HepG2 (cell line): ENCODE data around the gene JAK1. TPM values are rescaled to one million over a fixed set of nuclear protein-coding genes. Genes with fewer than 3 reads are reported as not detected.

ENCODE experiments used
- ISX ChIP-seq: sonication (generic); formaldehyde crosslinking; conservative IDR thresholded peaks from 2 replicates; pipeline ENCODE4 v1.5.0; 2020; ENCODE audit warnings: missing genetic modification reagents
- ZBTB7A ChIP-seq: sonication (generic); formaldehyde crosslinking; IDR thresholded peaks from 2 replicates; pipeline ENCODE4 v1.8.0; 2022; ENCODE audit warnings: mild to moderate bottlenecking, missing genetic modification reagents
- ZFAT ChIP-seq: sonication (generic); formaldehyde crosslinking; conservative IDR thresholded peaks from 2 replicates; pipeline ENCODE4 v1.8.1; 2023; ENCODE audit warnings: missing genetic modification reagents, inconsistent platforms
- ZNF34 ChIP-seq: sonication (generic); formaldehyde crosslinking; IDR thresholded peaks from 2 replicates; pipeline ENCODE4 v1.4.0; 2020; ENCODE audit warnings: mild to moderate bottlenecking, missing genetic modification reagents, borderline replicate concordance
- ZNF724P ChIP-seq: sonication (generic); formaldehyde crosslinking; IDR thresholded peaks from 2 replicates; pipeline ENCODE4 v1.8.0; 2022; ENCODE audit warnings: missing genetic modification reagents, borderline replicate concordance
- ZSCAN12 ChIP-seq: sonication (generic); formaldehyde crosslinking; IDR thresholded peaks from 2 replicates; pipeline ENCODE4 v1.9.0; 2021; ENCODE audit warnings: mild to moderate bottlenecking, missing genetic modification reagents
- polyA plus RNA-seq, 8 experiments: library from polyadenylated mRNA; depleted of rRNA in 3 of 8; stranded (reverse) in 7 of 8; unstranded in 1 of 8; fragments of >200 nt; fragmentation: Illumina TruSeq in 4 of 8; extraction: Trizol in 4 of 8; gene quantifications; 2 replicates each; pipeline versions ENCODE4 v1.2.1 to v1.2.3, GENCODE V29; 2011 to 2016; ENCODE audit warnings: low read depth in 4 of 8, missing spikeins in 1 of 8, mixed read lengths in 1 of 8; ENCODE audit not compliant: insufficient read depth in 1 of 8
- total RNA-seq, 5 experiments: library from RNA; depleted of rRNA; stranded (reverse); fragments of >200 nt; fragmentation: Illumina TruSeq; extraction: Trizol; gene quantifications; 2 replicates each; pipeline ENCODE4 v1.2.3, GENCODE V29; 2016; ENCODE audit warnings: low read depth in 1 of 5
- TF ChIP-seq, protein P1 (sequence below): sonication (generic); formaldehyde crosslinking; IDR thresholded peaks from one replicate; pipeline ENCODE4 v1.5.1; 2020; ENCODE audit warnings: mild to moderate bottlenecking, missing genetic modification reagents; ENCODE audit errors: not compliant biosample characterization
- TF ChIP-seq, protein P2 (sequence below), 2 experiments: fragments of 450-650 bp in 1 of 2; sonication (generic) in 1 of 2; formaldehyde crosslinking in 1 of 2; IDR thresholded peaks; 2 replicates each; pipeline versions ENCODE4 v1.6.1 to v1.8.0; 2016 to 2022; ENCODE audit warnings: antibody characterized with exemption in 1 of 2, mild to moderate bottlenecking in 1 of 2, missing genetic modification reagents in 1 of 2
- TF ChIP-seq, protein P3 (sequence below): sonication (generic); IDR thresholded peaks from 2 replicates; pipeline ENCODE4 v1.6.1; 2016; ENCODE audit warnings: low read depth, borderline replicate concordance

The JAK1 gene
- total and polyA plus RNA-seq, 2 of the 13 experiments (the other 11 are each of a cell fraction or from before 2014, with no cell fraction given): 23.9 to 42.4 TPM

DNA sequence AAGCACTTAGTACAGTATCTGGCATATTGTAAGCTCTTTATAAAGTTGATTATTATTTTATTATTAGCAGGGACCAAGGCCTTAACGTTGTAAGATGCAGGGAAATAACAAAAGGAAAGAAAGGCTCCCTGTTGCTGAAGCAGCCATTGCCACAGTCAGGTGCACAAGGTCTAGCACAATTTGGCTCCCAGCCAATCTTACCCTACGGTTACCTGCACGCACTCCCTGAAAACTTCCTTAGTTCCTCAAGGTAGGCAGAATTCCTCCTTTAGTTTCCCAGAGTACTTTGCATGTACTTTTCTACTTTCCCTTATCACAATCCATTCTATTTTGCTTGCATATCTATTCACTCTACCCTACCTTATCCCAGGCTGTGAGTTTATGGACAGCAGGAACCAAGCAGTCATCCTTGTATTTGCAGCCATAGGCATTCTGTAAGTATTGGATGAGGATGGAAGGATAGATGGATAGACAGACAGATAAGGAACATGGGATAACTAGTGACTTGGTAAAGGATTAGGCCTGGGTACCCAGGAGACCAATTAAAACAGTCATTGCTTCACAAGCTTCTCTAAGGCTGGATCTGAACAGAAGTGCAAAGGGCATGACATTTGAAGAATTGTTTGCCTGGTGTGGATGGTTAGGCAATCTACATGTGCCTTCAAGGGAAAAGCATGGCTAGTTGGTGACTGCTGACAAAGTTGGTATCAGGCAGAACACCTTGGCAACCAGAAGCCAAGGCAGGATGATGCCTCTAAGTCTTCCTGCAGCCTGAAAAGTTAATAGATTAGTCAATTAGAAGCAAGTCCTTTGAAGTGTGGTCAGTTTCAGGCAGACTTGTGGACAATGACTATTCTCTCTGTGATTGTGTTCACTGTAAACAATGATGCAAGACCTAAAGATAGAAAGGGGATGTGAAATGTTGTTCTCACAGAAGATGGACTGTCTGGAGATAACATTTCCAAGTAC, 20.8 kb upstream of the JAK1 start (continued):
- TF ChIP-seq, protein P1, sequence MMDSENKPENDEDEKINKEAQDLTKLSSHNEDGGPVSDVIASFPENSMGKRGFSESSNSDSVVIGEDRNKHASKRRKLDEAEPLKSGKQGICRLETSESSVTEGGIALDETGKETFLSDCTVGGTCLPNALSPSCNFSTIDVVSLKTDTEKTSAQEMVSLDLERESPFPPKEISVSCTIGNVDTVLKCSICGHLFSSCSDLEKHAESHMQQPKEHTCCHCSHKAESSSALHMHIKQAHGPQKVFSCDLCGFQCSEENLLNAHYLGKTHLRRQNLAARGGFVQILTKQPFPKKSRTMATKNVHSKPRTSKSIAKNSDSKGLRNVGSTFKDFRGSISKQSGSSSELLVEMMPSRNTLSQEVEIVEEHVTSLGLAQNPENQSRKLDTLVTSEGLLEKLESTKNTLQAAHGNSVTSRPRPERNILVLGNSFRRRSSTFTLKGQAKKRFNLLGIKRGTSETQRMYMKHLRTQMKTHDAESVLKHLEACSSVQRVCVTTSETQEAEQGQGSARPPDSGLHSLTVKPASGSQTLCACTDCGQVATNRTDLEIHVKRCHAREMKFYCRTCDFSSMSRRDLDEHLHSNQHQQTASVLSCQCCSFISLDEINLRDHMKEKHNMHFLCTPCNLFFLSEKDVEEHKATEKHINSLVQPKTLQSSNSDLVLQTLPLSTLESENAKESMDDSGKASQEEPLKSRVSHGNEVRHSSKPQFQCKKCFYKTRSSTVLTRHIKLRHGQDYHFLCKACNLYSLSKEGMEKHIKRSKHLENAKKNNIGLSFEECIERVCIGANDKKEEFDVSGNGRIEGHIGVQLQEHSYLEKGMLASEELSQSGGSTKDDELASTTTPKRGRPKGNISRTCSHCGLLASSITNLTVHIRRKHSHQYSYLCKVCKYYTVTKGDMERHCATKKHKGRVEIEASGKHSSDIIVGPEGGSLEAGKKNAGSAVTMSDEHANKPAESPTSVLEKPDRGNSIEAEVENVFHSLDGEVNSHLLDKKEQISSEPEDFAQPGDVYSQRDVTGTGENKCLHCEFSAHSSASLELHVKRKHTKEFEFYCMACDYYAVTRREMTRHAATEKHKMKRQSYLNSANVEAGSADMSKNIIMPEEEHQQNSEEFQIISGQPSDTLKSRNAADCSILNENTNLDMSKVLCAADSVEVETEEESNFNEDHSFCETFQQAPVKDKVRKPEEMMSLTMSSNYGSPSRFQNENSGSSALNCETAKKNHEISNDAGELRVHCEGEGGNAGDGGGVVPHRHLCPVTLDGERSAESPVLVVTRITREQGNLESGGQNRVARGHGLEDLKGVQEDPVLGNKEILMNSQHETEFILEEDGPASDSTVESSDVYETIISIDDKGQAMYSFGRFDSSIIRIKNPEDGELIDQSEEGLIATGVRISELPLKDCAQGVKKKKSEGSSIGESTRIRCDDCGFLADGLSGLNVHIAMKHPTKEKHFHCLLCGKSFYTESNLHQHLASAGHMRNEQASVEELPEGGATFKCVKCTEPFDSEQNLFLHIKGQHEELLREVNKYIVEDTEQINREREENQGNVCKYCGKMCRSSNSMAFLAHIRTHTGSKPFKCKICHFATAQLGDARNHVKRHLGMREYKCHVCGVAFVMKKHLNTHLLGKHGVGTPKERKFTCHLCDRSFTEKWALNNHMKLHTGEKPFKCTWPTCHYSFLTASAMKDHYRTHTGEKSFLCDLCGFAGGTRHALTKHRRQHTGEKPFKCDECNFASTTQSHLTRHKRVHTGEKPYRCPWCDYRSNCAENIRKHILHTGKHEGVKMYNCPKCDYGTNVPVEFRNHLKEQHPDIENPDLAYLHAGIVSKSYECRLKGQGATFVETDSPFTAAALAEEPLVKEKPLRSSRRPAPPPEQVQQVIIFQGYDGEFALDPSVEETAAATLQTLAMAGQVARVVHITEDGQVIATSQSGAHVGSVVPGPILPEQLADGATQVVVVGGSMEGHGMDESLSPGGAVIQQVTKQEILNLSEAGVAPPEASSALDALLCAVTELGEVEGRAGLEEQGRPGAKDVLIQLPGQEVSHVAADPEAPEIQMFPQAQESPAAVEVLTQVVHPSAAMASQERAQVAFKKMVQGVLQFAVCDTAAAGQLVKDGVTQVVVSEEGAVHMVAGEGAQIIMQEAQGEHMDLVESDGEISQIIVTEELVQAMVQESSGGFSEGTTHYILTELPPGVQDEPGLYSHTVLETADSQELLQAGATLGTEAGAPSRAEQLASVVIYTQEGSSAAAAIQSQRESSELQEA (CRISPR knock-in tag): no peak
- TF ChIP-seq ZNF724P (CRISPR knock-in tag): no peak
- no peak for TF ChIP-seq ZNF34 (CRISPR knock-in tag)
- no peak for TF ChIP-seq ZFAT (CRISPR knock-in tag)
- TF ChIP-seq, protein P2, sequence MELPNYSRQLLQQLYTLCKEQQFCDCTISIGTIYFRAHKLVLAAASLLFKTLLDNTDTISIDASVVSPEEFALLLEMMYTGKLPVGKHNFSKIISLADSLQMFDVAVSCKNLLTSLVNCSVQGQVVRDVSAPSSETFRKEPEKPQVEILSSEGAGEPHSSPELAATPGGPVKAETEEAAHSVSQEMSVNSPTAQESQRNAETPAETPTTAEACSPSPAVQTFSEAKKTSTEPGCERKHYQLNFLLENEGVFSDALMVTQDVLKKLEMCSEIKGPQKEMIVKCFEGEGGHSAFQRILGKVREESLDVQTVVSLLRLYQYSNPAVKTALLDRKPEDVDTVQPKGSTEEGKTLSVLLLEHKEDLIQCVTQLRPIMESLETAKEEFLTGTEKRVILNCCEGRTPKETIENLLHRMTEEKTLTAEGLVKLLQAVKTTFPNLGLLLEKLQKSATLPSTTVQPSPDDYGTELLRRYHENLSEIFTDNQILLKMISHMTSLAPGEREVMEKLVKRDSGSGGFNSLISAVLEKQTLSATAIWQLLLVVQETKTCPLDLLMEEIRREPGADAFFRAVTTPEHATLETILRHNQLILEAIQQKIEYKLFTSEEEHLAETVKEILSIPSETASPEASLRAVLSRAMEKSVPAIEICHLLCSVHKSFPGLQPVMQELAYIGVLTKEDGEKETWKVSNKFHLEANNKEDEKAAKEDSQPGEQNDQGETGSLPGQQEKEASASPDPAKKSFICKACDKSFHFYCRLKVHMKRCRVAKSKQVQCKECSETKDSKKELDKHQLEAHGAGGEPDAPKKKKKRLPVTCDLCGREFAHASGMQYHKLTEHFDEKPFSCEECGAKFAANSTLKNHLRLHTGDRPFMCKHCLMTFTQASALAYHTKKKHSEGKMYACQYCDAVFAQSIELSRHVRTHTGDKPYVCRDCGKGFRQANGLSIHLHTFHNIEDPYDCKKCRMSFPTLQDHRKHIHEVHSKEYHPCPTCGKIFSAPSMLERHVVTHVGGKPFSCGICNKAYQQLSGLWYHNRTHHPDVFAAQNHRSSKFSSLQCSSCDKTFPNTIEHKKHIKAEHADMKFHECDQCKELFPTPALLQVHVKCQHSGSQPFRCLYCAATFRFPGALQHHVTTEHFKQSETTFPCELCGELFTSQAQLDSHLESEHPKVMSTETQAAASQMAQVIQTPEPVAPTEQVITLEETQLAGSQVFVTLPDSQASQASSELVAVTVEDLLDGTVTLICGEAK (IDR thresholded peaks at IDR 0.05): no peak
- TF ChIP-seq, protein P2 (CRISPR knock-in tag; IDR thresholded peaks at IDR 0.05): no peak
- TF ChIP-seq, protein P3, sequence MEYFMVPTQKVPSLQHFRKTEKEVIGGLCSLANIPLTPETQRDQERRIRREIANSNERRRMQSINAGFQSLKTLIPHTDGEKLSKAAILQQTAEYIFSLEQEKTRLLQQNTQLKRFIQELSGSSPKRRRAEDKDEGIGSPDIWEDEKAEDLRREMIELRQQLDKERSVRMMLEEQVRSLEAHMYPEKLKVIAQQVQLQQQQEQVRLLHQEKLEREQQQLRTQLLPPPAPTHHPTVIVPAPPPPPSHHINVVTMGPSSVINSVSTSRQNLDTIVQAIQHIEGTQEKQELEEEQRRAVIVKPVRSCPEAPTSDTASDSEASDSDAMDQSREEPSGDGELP: no peak
- no peak for TF ChIP-seq ISX
- TF ChIP-seq ZBTB7A (CRISPR knock-in tag): no peak
- no peak for TF ChIP-seq ZSCAN12 (CRISPR knock-in tag)
